ENCODE results near the gene PTPN4.

GRCh38 chr2:119841550-119841949 lies 81.8 kb downstream of the PTPN4 start:
- TF ChIP-seq, protein P1, sequence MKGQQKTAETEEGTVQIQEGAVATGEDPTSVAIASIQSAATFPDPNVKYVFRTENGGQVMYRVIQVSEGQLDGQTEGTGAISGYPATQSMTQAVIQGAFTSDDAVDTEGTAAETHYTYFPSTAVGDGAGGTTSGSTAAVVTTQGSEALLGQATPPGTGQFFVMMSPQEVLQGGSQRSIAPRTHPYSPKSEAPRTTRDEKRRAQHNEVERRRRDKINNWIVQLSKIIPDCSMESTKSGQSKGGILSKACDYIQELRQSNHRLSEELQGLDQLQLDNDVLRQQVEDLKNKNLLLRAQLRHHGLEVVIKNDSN (IDR thresholded peaks at IDR 0.05): no peak
- TF ChIP-seq EP300 (IDR thresholded peaks at IDR 0.05; ENCODE audit: borderline replicate concordance) (no peak), TAF1 (IDR thresholded peaks at IDR 0.05; ENCODE audit: low read depth) (no peak), MAX (IDR thresholded peaks at IDR 0.05) (no peak), CEBPB (IDR thresholded peaks at IDR 0.05) (no peak), NFIC (IDR thresholded peaks at IDR 0.05) (no peak), RAD21 (IDR thresholded peaks at IDR 0.05; ENCODE audit: low read depth) (no peak), TEAD4 (IDR thresholded peaks at IDR 0.05) (no peak), REST (IDR thresholded peaks at IDR 0.05; ENCODE audit: low read depth) (no peak), CREB1 (IDR thresholded peaks at IDR 0.05; ENCODE audit: low read depth) (no peak), EGR1 (IDR thresholded peaks at IDR 0.05) (no peak)
